A204.1 (cell line): ENCODE results near the gene CHST15.

ENCODE experiments used
- FAIRE-seq: peaks from 2 replicates; lab custom pipeline; 2012; peaks lifted over from hg19 to GRCh38; lab: Jason Lieb, UNC

The CHST15 gene

GRCh38 chr10:124028700-124029480 is 64.5 kb downstream of the CHST15 start:
- no peak for FAIRE-seq

- FAIRE-seq: no peak
These were observed 65.7 kb downstream of the CHST15 start for GRCh38 chr10:124027651-124028050.

- FAIRE-seq: no peak
These were observed 66.3 kb downstream of the CHST15 start for GRCh38 chr10:124027031-124027611.

GRCh38 chr10:124026589-124026939 is 66.8 kb downstream of the CHST15 start:
- no peak for FAIRE-seq

GRCh38 chr10:124025660-124026588 is 67.5 kb downstream of the CHST15 start:
- FAIRE-seq: no peak

- no peak for FAIRE-seq
These were observed 68.2 kb downstream of the CHST15 start for GRCh38 chr10:124025152-124025551.

- no peak for FAIRE-seq
These were observed 71.3 kb downstream of the CHST15 start for GRCh38 chr10:124022066-124022465.

GRCh38 chr10:124020981-124021815 is 72.2 kb downstream of the CHST15 start:
- no peak for FAIRE-seq

- no peak for FAIRE-seq
These were observed 73.3 kb downstream of the CHST15 start for GRCh38 chr10:124019886-124020797.

- FAIRE-seq: no peak
These were observed 74.4 kb downstream of the CHST15 start for GRCh38 chr10:124018886-124019525.

- no peak for FAIRE-seq
These were observed 75.7 kb downstream of the CHST15 start for GRCh38 chr10:124017729-124018128.

- no peak for FAIRE-seq
These were observed 76.5 kb downstream of the CHST15 start for GRCh38 chr10:124016804-124017375.

- FAIRE-seq: no peak
These were observed 77.4 kb downstream of the CHST15 start for GRCh38 chr10:124015991-124016390.

- no peak for FAIRE-seq
These were observed 78.8 kb downstream of the CHST15 start for GRCh38 chr10:124014416-124015154.

- FAIRE-seq: no peak
These were observed 79.5 kb downstream of the CHST15 start for GRCh38 chr10:124013916-124014315.

GRCh38 chr10:124012991-124013390 is 80.4 kb downstream of the CHST15 start:
- no peak for FAIRE-seq

GRCh38 chr10:124012583-124012982 is 80.8 kb downstream of the CHST15 start:
- FAIRE-seq: no peak

GRCh38 chr10:124012066-124012465 is 81.3 kb downstream of the CHST15 start:
- no peak for FAIRE-seq

GRCh38 chr10:124011464-124011863 is 81.9 kb downstream of the CHST15 start:
- FAIRE-seq: no peak
